IPS-NIHi11 (cell line): ENCODE measurements around the gene TTC6.

Experiments used
- DNase-seq: peaks from one replicate; pipeline ENCODE4 v3.0.0; 2012; ENCODE audit warnings: mixed read lengths, low spot score

TTC6 gene

DNA sequence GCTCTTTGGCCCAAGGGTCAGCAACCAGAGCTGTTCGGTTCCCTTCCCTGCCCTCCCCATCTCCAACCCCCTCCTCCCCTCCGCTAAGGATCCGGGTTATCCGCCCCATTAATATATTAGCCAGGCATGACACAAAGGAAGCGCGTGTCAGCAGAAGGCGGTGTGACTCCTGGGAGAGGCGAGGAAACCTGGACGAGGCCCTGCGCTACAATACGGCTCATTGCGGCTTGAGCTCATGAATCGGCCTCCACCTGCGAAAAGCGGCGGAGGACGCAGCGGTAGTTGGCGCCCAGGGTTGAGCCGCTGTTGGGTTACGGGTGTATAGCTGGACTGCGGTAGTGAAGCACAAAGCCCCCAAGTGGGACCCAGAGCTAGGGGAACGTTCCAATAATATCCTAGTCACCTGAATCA lies 10.3 kb upstream of the TTC6 start:
- DNase-seq, result no peak

GRCh38 chr14:37585971-37586796 lies 9.2 kb upstream of the TTC6 start:
- no peak for DNase-seq

DNA sequence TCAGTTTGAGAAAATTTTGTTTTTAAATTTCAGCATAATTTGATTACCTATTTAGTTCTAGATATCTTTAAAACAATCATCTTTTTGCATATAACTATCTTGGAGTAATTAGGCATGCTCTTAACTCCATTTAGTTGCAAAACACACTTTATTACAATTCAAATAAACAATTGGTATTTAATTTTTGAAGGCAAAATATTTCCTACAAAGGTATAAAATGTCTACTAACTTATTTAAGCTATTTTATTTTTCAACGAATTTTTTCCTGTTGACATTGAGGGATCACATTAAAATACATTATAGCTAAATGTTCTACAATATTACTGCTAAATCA lies 8.7 kb upstream of the TTC6 start:
- no peak for DNase-seq

GRCh38 chr14:37587131-37587803 lies 8.2 kb upstream of the TTC6 start:
- DNase-seq, result no peak

- DNase-seq, result no peak
Measured at GRCh38 chr14:37587881-37588666, 7.4 kb upstream of the TTC6 start.

GRCh38 chr14:37588667-37588955 lies 6.8 kb upstream of the TTC6 start:
- no peak for DNase-seq

DNA sequence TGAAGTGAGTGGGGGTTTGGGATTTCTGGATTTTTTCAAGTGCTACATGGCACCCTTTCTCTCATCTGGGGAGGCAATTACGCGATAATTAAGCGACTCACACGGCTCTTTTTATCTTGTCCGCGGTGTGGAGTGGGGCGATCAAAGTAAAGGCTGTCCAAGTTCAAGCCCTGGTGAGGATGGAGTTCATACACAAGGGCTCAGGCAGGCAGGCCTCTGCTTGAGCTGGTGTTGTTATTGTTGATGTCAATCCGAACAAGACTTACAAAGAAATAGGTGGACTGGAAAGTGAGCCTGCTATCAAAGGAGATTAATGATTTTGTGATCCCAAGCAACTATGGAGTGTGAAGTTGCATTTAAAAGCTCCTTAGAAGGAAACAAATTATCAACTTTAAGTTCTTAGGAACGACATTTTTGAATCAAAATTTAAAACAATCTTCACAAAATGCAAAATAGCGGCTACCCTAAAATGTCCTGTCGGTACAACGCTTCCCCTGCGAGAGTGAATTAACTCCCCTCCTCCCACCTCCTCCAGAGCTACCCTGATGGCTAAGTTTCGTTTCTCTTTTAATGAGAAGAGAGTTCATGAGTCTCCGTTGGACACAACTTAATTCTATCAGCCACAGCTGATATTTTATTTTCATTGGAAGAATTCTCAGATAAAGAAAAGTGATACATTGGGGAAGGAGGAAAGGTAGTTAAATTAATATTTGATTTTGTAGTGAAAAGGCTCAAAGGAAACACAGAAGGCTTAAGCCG lies 6.3 kb upstream of the TTC6 start:
- no peak for DNase-seq

DNA sequence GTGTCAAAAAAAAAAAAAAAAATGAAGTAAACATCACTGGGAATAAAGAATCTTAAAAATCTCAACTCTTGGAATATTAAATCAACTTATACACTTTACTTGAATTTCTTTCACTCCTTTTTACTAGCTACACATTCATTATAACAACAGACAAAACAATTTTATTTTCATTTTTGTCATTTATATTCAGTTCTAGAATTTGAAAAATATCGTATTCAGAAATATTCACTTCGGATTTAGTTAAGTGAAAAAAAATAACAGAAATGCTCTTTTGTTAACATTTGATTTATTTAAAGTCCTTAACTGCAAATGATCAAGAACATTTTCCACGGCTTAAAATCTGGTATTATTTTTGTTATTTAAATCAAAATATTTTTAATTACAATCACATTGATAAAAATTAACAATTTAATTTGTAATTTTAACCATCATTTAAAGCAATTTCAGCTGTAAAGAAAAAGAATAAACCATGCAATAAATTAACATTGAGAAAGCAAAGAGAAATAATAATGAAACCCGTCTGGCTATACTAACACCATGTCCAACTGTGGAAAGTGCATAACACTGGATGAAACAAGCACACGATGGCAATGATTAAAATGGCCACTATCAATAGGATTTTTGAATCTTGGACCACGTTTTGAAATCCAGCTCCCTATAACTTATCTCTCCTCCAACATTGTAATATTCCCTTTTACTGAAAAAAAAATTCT lies 5.6 kb upstream of the TTC6 start:
- no peak for DNase-seq

GRCh38 chr14:37590428-37591139 lies 4.8 kb upstream of the TTC6 start:
- no peak for DNase-seq

- peak; percentile 64 for DNase-seq
Measured at GRCh38 chr14:37591311-37591940, 4.0 kb upstream of the TTC6 start.

- DNase-seq, result no peak
Measured at GRCh38 chr14:37591941-37592481, 3.4 kb upstream of the TTC6 start.

- DNase-seq, result no peak
Measured at GRCh38 chr14:37592482-37593408, 2.7 kb upstream of the TTC6 start.

- DNase-seq, result no peak
Measured at GRCh38 chr14:37593511-37594237, 1.8 kb upstream of the TTC6 start.

GRCh38 chr14:37594238-37594970 lies 1.0 kb upstream of the TTC6 start:
- DNase-seq, result no peak

- peak; percentile 70 for DNase-seq
Measured at GRCh38 chr14:37595809-37596621, 586 bp downstream of the TTC6 start.

GRCh38 chr14:37596790-37597472 lies 1.5 kb downstream of the TTC6 start:
- DNase-seq, result no peak
